Osteoblast (primary cell): ENCODE measurements around the gene NXPH4. TPM values are rescaled to one million over a fixed set of nuclear protein-coding genes. Genes with fewer than 3 reads are reported as not detected.

Source experiments
- DNase-seq: peaks from one replicate; pipeline ENCODE4 v3.0.0; 2011; ENCODE audit warnings: low spot score, mixed read lengths; ENCODE audit not compliant: insufficient read length; ENCODE audit errors: missing footprints
- H2AFZ ChIP-seq: 2 replicates; pipeline ENCODE4 v1.6.0; 2011; ENCODE audit warnings: mild to moderate bottlenecking, low read length
- H3K27ac ChIP-seq: 2 replicates; pipeline ENCODE4 v1.5.1; 2011; ENCODE audit warnings: mild to moderate bottlenecking, low read depth, low read length, moderate library complexity
- H3K27me3 ChIP-seq: 2 replicates; pipeline ENCODE4 v1.6.0; 2012; ENCODE audit warnings: mild to moderate bottlenecking, control low read depth, inconsistent platforms, low read length, moderate library complexity; ENCODE audit not compliant: insufficient read depth
- H3K36me3 ChIP-seq: 2 replicates; pipeline ENCODE4 v1.5.1; 2011; ENCODE audit warnings: mild to moderate bottlenecking, low read length, control low read depth, moderate library complexity; ENCODE audit not compliant: insufficient read depth
- H3K4me1 ChIP-seq: 2 replicates; pipeline ENCODE4 v1.5.1; 2011; ENCODE audit warnings: mild to moderate bottlenecking, low read length, control low read depth, moderate library complexity; ENCODE audit not compliant: insufficient read depth
- H3K4me2 ChIP-seq: 2 replicates; pipeline ENCODE4 v1.6.0; 2011; ENCODE audit warnings: mild to moderate bottlenecking, low read length; ENCODE audit not compliant: insufficient read depth
- H3K4me3 ChIP-seq: fragments of 200-600 bp; sonication (generic); 3 replicates; pipeline ENCODE4 v1.5.1; 2012; ENCODE audit warnings: mild to moderate bottlenecking, low read length, inconsistent platforms; ENCODE audit not compliant: insufficient read depth
- H3K79me2 ChIP-seq: 2 replicates; pipeline ENCODE4 v1.6.0; 2012; ENCODE audit warnings: mild to moderate bottlenecking, low read length, control low read depth, inconsistent platforms; ENCODE audit not compliant: insufficient read depth
- H3K9me3 ChIP-seq: 2 replicates; pipeline ENCODE4 v1.5.1; 2011; ENCODE audit warnings: low read depth, low read length, control low read depth
- H4K20me1 ChIP-seq: 2 replicates; pipeline ENCODE4 v1.6.0; 2012; ENCODE audit warnings: mild to moderate bottlenecking, low read length, control low read depth; ENCODE audit not compliant: insufficient read depth
- total RNA-seq: library from RNA; depleted of rRNA; stranded (reverse); fragments of >200 nt; gene quantifications from 2 replicates; pipeline ENCODE4 v1.2.3, GENCODE V29; 2012
- TF ChIP-seq, protein P1 (sequence below): IDR thresholded peaks from 2 replicates; pipeline ENCODE4 v1.5.1; 2011; ENCODE audit warnings: mild to moderate bottlenecking, low read depth, low read length, moderate library complexity; ENCODE audit errors: extremely low read depth

NXPH4 gene
- total RNA-seq, 1 donor: 1.1 TPM

DNA sequence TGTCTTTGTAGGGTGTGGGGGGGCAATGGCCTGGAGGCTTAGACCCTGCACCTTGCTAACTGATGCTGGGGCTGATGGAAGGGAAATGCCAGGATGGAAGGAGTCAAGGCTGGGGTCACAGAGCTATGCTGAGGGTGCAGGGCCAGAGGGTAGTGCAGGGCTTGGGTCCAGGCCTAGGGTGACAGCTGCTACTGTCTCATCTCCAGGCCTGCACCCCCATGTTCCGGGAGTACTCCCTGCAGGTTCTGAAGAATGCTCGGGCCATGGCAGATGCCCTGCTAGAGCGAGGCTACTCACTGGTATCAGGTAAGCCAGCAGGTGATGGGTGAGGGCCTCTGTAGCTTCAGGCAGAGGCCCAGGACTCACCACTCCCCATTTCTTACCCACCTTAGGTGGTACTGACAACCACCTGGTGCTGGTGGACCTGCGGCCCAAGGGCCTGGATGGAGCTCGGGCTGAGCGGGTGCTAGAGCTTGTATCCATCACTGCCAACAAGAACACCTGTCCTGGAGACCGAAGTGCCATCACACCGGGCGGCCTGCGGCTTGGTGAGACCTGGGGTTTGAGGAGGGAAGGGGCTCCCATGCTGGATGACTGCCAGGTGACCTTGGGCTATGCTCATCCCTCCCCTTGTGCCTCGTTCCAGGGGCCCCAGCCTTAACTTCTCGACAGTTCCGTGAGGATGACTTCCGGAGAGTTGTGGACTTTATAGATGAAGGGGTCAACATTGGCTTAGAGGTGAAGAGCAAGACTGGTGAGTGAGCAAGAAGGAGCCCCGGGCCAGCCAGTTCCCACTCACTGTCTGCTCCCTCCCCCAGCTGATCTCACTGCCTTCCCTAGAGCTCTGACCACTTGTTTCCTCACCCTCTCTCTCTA is 17.0 kb downstream of the NXPH4 start:
- Histone ChIP-seq H3K9me3 (no peaks in the 10 kb centered on the region), H3K4me3 (no peak overlapping the region), H3K27ac (peak overlapping the region; percentile 72), H3K27me3 (peaks cover 10% of the 10 kb centered on the region), H4K20me1 (peaks cover 45% of the 10 kb centered on the region), H3K4me1 (peaks cover 50% of the 10 kb centered on the region), H3K79me2 (peaks cover 38% of the 10 kb centered on the region), H3K4me2 (no peak overlapping the region), H3K36me3 (peaks cover 37% of the 10 kb centered on the region), H2AFZ (no peak overlapping the region)
- TF ChIP-seq, protein P1, sequence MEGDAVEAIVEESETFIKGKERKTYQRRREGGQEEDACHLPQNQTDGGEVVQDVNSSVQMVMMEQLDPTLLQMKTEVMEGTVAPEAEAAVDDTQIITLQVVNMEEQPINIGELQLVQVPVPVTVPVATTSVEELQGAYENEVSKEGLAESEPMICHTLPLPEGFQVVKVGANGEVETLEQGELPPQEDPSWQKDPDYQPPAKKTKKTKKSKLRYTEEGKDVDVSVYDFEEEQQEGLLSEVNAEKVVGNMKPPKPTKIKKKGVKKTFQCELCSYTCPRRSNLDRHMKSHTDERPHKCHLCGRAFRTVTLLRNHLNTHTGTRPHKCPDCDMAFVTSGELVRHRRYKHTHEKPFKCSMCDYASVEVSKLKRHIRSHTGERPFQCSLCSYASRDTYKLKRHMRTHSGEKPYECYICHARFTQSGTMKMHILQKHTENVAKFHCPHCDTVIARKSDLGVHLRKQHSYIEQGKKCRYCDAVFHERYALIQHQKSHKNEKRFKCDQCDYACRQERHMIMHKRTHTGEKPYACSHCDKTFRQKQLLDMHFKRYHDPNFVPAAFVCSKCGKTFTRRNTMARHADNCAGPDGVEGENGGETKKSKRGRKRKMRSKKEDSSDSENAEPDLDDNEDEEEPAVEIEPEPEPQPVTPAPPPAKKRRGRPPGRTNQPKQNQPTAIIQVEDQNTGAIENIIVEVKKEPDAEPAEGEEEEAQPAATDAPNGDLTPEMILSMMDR: no peak
- DNase-seq: peak; percentile 94

DNA sequence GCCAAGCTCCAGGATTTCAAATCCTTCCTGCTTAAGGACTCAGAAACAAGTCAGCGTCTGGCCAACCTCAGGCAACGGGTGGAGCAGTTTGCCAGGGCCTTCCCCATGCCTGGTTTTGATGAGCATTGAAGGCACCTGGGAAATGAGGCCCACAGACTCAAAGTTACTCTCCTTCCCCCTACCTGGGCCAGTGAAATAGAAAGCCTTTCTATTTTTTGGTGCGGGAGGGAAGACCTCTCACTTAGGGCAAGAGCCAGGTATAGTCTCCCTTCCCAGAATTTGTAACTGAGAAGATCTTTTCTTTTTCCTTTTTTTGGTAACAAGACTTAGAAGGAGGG is 17.6 kb downstream of the NXPH4 start:
- Histone ChIP-seq H3K36me3 (peaks cover 37% of the 10 kb centered on the region), H4K20me1 (peaks cover 45% of the 10 kb centered on the region), H3K4me3 (no peak overlapping the region)

DNA sequence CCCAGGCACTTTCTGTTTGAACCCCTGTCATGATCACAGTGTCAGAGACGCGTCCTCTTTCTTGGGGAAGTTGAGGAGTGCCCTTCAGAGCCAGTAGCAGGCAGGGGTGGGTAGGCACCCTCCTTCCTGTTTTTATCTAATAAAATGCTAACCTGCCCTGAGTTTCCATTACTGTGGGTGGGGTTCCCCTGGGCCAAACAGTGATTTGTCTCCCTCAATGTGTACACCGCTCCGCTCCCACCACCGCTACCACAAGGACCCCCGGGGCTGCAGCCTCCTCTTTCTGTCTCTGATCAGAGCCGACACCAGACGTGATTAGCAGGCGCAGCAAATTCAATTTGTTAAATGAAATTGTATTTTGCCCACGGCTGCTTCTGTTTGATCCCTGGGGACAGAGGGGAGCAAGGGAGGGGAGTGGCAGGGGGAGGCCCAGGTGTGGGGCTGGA is 18.0 kb downstream of the NXPH4 start:
- Histone ChIP-seq H3K4me1 (peaks cover 49% of the 10 kb centered on the region), H2AFZ (no peak overlapping the region), H3K36me3 (peaks cover 37% of the 10 kb centered on the region), H3K27ac (peak overlapping the region; percentile 72), H3K79me2 (peaks cover 37% of the 10 kb centered on the region), H3K4me2 (no peak overlapping the region), H3K9me3 (no peaks in the 10 kb centered on the region), H3K27me3 (peaks cover 14% of the 10 kb centered on the region), H3K4me3 (no peak overlapping the region), H4K20me1 (peaks cover 45% of the 10 kb centered on the region)
- TF ChIP-seq, protein P1: no peak
- DNase-seq: peak; percentile 82

More for the DNA sequence above, 17.6 kb downstream of the NXPH4 start:
- Histone ChIP-seq H3K4me2 (no peak overlapping the region), H3K27me3 (peaks cover 14% of the 10 kb centered on the region), H2AFZ (no peak overlapping the region), H3K9me3 (no peaks in the 10 kb centered on the region), H3K79me2 (peaks cover 38% of the 10 kb centered on the region), H3K27ac (peak overlapping the region; percentile 72), H3K4me1 (peaks cover 47% of the 10 kb centered on the region)
- TF ChIP-seq, protein P1: no peak
- DNase-seq: no peak

DNA sequence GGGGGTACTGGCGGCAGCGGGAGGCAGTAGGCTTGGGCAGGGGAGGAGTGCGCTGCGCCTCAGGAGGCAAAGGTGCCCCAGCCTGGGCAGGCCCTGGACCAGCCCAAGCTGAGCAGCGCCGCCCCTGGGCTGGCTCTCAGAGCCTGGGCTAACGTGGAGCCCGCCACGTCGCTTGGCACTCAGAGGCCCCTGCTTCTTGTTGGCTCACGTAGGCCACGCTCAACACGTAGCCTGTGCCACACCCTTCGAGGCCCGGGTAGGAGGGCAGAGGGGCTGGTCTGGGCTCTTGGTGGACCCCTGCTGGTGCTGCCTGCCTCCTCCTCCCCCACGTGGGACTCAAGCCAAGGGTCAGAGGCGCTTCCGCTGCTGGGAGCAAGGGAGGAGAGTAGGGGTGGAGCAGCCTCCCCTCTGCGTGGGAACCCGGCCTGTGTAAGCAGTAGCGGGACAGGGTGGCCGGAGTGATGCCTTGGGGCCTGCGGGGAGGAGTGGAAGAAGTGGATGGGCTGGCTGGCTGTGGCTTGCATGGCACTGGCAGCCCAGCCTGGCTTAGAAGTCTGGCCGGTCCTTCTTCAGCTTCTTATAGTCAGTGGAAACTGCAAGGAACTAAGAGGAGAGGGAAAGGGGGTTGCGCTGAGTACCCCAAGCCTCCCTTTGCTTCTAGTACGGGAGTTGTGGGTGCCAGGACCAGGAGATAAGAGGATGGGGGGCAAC is 18.6 kb downstream of the NXPH4 start:
- Histone ChIP-seq H3K79me2 (peaks cover 31% of the 10 kb centered on the region), H3K4me1 (peaks cover 55% of the 10 kb centered on the region), H3K9me3 (no peaks in the 10 kb centered on the region), H4K20me1 (peaks cover 45% of the 10 kb centered on the region), H3K27ac (peak overlapping the region; percentile 72), H2AFZ (no peak overlapping the region), H3K4me3 (no peak overlapping the region), H3K4me2 (no peak overlapping the region), H3K27me3 (peaks cover 14% of the 10 kb centered on the region), H3K36me3 (peaks cover 37% of the 10 kb centered on the region)
- TF ChIP-seq, protein P1: no peak
- DNase-seq: peak; percentile 90
